Airway epithelial cell (primary cell): Measurements from ENCODE around the gene C5. TPM values are rescaled to one million over a fixed set of nuclear protein-coding genes. Genes with fewer than 3 reads are reported as not detected.

Experiments
- total RNA-seq: library from RNA; depleted of rRNA; stranded (reverse); fragments of >200 nt; gene quantifications from 2 replicates; pipeline ENCODE4 v1.2.3, GENCODE V29; 2015

Gene C5
- 0.46 and 0.56 TPM in 2 replicates for total RNA-seq

DNA sequence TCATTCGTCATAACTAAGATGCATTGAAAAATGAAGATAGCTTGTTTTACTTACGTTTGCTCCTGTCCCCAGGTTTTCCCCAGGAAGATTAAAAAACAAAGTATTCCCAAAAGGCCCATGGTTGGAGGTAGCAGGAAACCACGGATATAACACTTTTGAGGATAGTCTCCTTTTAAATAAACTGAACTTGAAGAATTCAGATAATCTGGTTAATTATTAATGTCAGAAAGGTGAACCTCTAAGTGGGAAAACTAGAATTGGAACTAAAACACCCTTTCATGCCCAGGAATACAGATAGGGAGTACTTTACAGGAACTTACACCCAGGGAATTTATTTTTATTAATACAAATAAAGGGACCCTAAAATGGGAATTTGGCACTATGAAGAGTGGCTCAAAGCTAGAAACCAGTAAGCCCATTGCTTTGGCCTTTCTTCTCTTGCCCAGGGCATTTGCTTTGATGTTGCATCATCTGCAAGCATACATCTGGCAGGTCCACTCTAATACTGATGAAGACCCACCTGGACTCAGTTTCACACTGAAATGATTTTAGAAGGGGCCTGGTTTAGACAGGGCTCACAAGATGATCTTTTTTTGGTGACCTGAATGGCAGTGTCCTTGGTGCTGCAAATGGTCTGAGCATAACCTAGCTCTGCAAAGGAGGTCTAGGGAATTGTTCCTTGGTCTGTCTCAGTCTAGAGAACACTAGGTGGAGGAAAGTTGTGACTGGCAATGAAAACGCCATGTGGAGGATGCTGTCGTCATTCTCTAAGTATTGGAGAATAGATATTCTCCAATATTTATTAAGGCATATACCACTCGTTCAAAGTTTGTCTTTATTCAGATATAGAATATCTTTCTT is at the start of gene C5:
TSS of gene C5 (minus strand) at position 148 of the 861 bp plus-strand sequence. CDS start at position 119, 29 bp downstream.

DNA sequence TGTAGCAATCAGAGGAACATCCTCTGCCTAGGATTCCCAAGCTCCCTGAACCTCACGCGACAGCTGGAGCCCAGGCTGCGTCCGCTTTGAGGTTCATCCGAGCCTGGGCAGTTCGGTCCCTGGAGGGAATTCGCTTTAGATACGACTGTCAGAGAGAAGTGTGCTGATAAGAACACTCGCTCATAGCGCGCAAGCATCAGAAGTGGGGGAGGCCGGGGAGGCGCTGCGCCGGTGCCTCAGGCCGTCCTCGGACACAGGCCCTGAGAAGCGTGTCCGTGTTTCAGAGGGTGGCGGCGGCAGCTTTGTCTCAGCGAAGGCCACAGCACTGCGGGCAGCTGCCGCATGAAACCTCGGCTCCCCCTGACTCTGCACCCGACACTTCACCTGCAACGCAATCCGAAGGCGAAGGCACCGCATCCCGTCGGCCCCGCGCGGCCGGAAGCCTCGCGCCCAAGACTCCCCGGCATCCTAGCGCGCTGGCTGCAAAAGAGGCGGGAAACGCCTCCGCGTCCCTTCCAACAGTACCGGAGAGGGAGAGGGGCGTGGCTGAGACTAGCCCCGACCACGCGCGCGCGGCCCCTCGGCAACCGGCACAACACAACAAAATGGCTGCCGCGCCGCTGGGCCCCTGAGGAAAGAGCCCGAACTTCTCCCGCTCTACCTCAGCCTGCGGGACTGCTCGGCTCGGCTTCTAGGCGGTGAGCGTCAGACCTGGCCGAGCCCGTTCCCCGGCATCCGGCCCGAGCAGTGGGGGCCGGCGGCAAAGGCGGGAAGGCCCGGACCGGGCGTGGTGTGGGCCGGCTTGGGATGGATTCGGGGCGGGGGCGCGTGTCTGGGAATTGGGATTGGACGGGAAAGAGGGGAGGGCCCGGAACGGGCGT is 24.5 kb upstream of the C5 start, which contains the start of gene CNTRL:
TSS of gene CNTRL (plus strand) at position 586 of the 881 bp plus-strand sequence. CDS start 13,372 bp downstream, outside the sequence.

DNA sequence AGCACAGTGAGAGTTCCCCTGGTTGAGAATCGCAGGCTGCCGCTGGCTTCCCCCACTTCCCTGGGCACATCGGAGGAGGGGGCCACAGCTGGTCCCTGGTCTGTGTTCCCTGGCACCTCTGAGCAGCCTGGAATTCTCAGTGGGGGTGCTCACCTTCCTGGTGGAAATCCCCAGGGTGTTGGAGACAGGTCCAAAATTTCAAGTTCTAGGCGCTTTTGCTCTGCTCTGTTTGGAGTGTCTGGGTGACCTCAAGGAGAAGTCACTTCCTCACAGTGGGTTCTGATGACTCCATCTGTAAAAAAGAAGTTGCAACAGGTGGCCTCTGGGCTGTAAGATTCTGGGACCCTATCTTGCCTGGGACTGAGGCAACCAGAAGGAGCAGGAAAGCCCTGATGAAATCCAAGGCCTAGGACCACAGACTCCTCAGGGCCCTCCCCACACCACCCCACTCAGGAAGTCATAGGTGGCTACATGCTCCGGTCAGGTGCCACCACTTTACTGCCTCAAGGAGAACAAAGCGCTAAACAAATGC is 123.6 kb downstream of the C5 start, which contains the start of gene TRAF1:
TSS of gene TRAF1 (minus strand) at position 400 of the 532 bp plus-strand sequence. CDS start 721 bp downstream, outside the sequence.

Other genes with a start within 250 kb of the C5 start
- 26.7 and 33.4 TPM in 2 replicates for gene PSMD5, start 207.4 kb downstream of the C5 start, total RNA-seq
- 38.4 and 64.8 TPM in 2 replicates for gene PHF19, start 173.1 kb downstream of the C5 start, total RNA-seq
- 0.42 and 0.46 TPM in 2 replicates for gene TRAF1, start 123.5 kb downstream of the C5 start, total RNA-seq
- gene CNTRL, start 24.7 kb upstream of the C5 start, total RNA-seq: 9.4 and 11.2 TPM in 2 replicates
- gene RAB14, start 151.6 kb upstream of the C5 start, total RNA-seq: 18.6 and 28.8 TPM in 2 replicates
- gene GSN, start 217.9 kb upstream of the C5 start, total RNA-seq: 399 and 465 TPM in 2 replicates